K562 (cell line): ENCODE measurements around the gene KIAA1958. TPM values are rescaled to one million over a fixed set of nuclear protein-coding genes. Genes with fewer than 3 reads are reported as not detected.
A peak's percentile ranks its signal among the peaks of the same experiment; 100 is the strongest.

Experiments used
- ATAC-seq: fragments of 200-7000 bp; cut with Tn5 transposase; 3 replicates; pipeline ENCODE4 v1.9.1; 2020; ENCODE audit warnings: moderate library complexity
- BruUV-seq: library from RNA; stranded (reverse); fragments of 400-500 nt; replicated peaks from 2 replicates; lab custom pipeline; 2021; lab: Mats Ljungman, UMichigan
- CTCF ChIA-PET: fragments of 300-600 bp; formaldehyde crosslinking; extraction: SDS; loops from one replicate; lab custom pipeline; 2021; ENCODE audit warnings: low intra/inter-chr PET ratio; lab: Yijun Ruan, JAX
- POLR2A ChIA-PET: fragments of 300-600, 350-650 bp; sonication (Branson Sonifier 250); formaldehyde crosslinking; extraction: SDS; loops from one replicate; lab custom pipeline; 2021; ENCODE audit warnings: antibody characterized with exemption, inconsistent platforms; lab: Yijun Ruan, JAX
- DNase-seq, 4 experiments: peaks; one replicate each; pipeline versions ENCODE4 v3.0.0 to v3.0.0-alpha.2; 2011 to 2018; ENCODE audit warnings: low spot score in 3 of 4, mixed read lengths in 3 of 4; ENCODE audit errors: extremely low read depth in 1 of 4
- FAIRE-seq: peaks from 2 replicates; lab custom pipeline; 2011; peaks lifted over from hg19 to GRCh38; lab: Jason Lieb, UNC
- H2AFZ ChIP-seq: 2 replicates; pipeline ENCODE4 v1.6.0; 2011; ENCODE audit warnings: low read depth, low read length, control low read depth, inconsistent platforms
- H3K27ac ChIP-seq: fragments of 200-600 bp; 3 replicates; pipeline ENCODE4 v1.8.0; 2011; ENCODE audit warnings: low read depth, mild to moderate bottlenecking, control low read depth, inconsistent platforms, low read length, moderate library complexity, mixed read lengths; ENCODE audit errors: extremely low read depth
- H3K27me3 ChIP-seq, 2 experiments: fragments of 300-600 bp in 1 of 2; 2 replicates in 1 of 2; 3 replicates in 1 of 2; pipeline versions ENCODE4 v1.6.0 to v1.8.0; 2011; ENCODE audit warnings: inconsistent platforms in 2 of 2, low read length in 2 of 2, mild to moderate bottlenecking in 1 of 2, mixed read lengths in 1 of 2, moderate library complexity in 1 of 2; ENCODE audit not compliant: control insufficient read depth in 2 of 2, insufficient read depth in 2 of 2
- H3K36me3 ChIP-seq: fragments of 300-600 bp; 3 replicates; pipeline ENCODE4 v1.8.0; 2011; ENCODE audit warnings: mild to moderate bottlenecking, low read length, inconsistent platforms; ENCODE audit not compliant: control insufficient read depth, insufficient read depth
- H3K4me1 ChIP-seq, 2 experiments: fragments of 200-600 bp in 1 of 2; replicated peaks in 1 of 2; 2 replicates in 1 of 2; 3 replicates in 1 of 2; pipeline versions ENCODE4 v1.5.1 to v1.8.0; 2011; ENCODE audit warnings: inconsistent platforms in 2 of 2, low read length in 2 of 2, mild to moderate bottlenecking in 1 of 2, mixed read lengths in 1 of 2, moderate library complexity in 1 of 2; ENCODE audit not compliant: control insufficient read depth in 2 of 2, insufficient read depth in 2 of 2
- H3K4me2 ChIP-seq: 2 replicates; pipeline ENCODE4 v1.6.1; 2011; ENCODE audit warnings: low read length, control low read depth, inconsistent platforms, mixed read lengths; ENCODE audit not compliant: insufficient read depth
- H3K4me3 ChIP-seq: fragments of 200-600 bp; sonication (generic), shearing (Covaris generic); 2 replicates; pipeline ENCODE4 v1.5.1; 2016; ENCODE audit warnings: control low read depth, inconsistent platforms
- H3K79me2 ChIP-seq: fragments of 200-600 bp; 3 replicates; pipeline ENCODE4 v1.8.0; 2011; ENCODE audit warnings: low read length, inconsistent platforms; ENCODE audit not compliant: control insufficient read depth, insufficient read depth
- H3K9ac ChIP-seq, 2 experiments: 2 replicates each; pipeline versions ENCODE4 v1.6.0 to v1.6.1; 2011; ENCODE audit warnings: low read depth in 2 of 2, low read length in 2 of 2, control low read depth in 1 of 2, inconsistent platforms in 1 of 2, mild to moderate bottlenecking in 1 of 2, mixed read lengths in 1 of 2; ENCODE audit not compliant: insufficient read depth in 1 of 2
- H3K9me1 ChIP-seq: one replicate; pipeline ENCODE4 v1.6.0; 2011; ENCODE audit warnings: inconsistent platforms, mild to moderate bottlenecking, low read length, moderate library complexity; ENCODE audit not compliant: control insufficient read depth, insufficient read depth
- H3K9me3 ChIP-seq: replicated peaks from 2 replicates; pipeline ENCODE4 v1.5.1; 2011; ENCODE audit warnings: low read depth, low read length, inconsistent platforms; ENCODE audit not compliant: control insufficient read depth, insufficient read depth
- H4K20me1 ChIP-seq: replicated peaks from 2 replicates; pipeline ENCODE4 v1.6.1; 2011; ENCODE audit warnings: low read length, inconsistent platforms, mixed read lengths; ENCODE audit not compliant: control insufficient read depth, insufficient read depth
- CBFA2T2 ChIP-seq: fragments of 450-650 bp; conservative IDR thresholded peaks from 2 replicates; pipeline ENCODE4 v1.6.1; 2017; ENCODE audit warnings: mild to moderate bottlenecking
- CBFA2T3 ChIP-seq: fragments of 450-650 bp; IDR thresholded peaks from 2 replicates; pipeline ENCODE4 v1.6.1; 2017
- CC2D1A ChIP-seq: fragments of 450-650 bp; IDR thresholded peaks from 2 replicates; pipeline ENCODE4 v1.6.1; 2017; ENCODE audit warnings: mild to moderate bottlenecking
- HDAC1 ChIP-seq, 2 experiments: fragments of 450-650 bp; IDR thresholded peaks; 2 replicates each; pipeline ENCODE4 v1.6.1; 2016 to 2017; ENCODE audit warnings: inconsistent platforms in 1 of 2, mild to moderate bottlenecking in 1 of 2, moderate library complexity in 1 of 2
- PRPF4 ChIP-seq: fragments of 200-400 bp; formaldehyde crosslinking; IDR thresholded peaks from one replicate; pipeline ENCODE4 v1.6.1; 2017; ENCODE audit warnings: low read length, low read depth, mild to moderate bottlenecking; ENCODE audit not compliant: insufficient read depth, poor library complexity, severe bottlenecking
- SLC30A9 ChIP-seq: fragments of 250-450 bp; sonication (Bioruptor Pico); IDR thresholded peaks from 2 replicates; pipeline ENCODE4 v1.8.0; 2022; ENCODE audit warnings: mild to moderate bottlenecking, moderate library complexity
- TEAD4 ChIP-seq, 2 experiments: sonication (generic) in 1 of 2; formaldehyde crosslinking in 1 of 2; IDR thresholded peaks; 2 replicates each; pipeline versions ENCODE4 v1.6.1 to v1.8.0; 2012 to 2022; ENCODE audit warnings: borderline replicate concordance in 1 of 2, inconsistent platforms in 1 of 2, low read length in 1 of 2, mild to moderate bottlenecking in 1 of 2, missing genetic modification reagents in 1 of 2
- ZNF124 ChIP-seq: sonication (generic); formaldehyde crosslinking; IDR thresholded peaks from 2 replicates; pipeline ENCODE4 v1.8.1; 2022; ENCODE audit warnings: missing genetic modification reagents
- WGBS: fragments of 100-300 bp; shearing (Covaris generic); methylation state at CpG from one replicate; pipeline ENCODE4 v1.1.6; 2016; ENCODE audit warnings: low coverage, mixed read lengths; ENCODE audit not compliant: insufficient coverage; ENCODE audit errors: missing lambda C conversion rate; 5-methylcytosine and 5-hydroxymethylcytosine counted together
- in situ Hi-C: fragments of 300-500 bp; cut with MboI; formaldehyde crosslinking; loops from 4 replicates; pipeline ENCODE4 v1.15.0; 2018; ENCODE audit warnings: inconsistent platforms, mixed read lengths
- intact Hi-C: fragments of 100-400 bp; cut with micrococcal nuclease; formaldehyde crosslinking; loops from 2 replicates; pipeline ENCODE4 v1.14.2; 2022
- polyA plus RNA-seq, 8 experiments: library from polyadenylated mRNA; depleted of rRNA in 4 of 8; stranded (reverse) in 5 of 8; unstranded in 3 of 8; fragments of >200 nt; fragmentation: Nextera tagmentation in 2 of 8; fragmentation: Illumina TruSeq in 1 of 8; extraction: Ambion mirVana in 2 of 8; extraction: Trizol in 1 of 8; gene quantifications; 2 replicates each; pipeline versions ENCODE4 v1.2.1 to v1.2.3, GENCODE V29; 2011 to 2014; ENCODE audit warnings: inconsistent platforms in 1 of 8, missing spikeins in 1 of 8
- total RNA-seq, 7 experiments: library from RNA; depleted of rRNA in 6 of 7; stranded (reverse); fragments of >200 nt in 6 of 7; fragmentation: Illumina TruSeq in 2 of 7; extraction: Trizol in 2 of 7; gene quantifications; 2 replicates each; pipeline versions ENCODE4 v1.2.1 to v1.2.3, GENCODE V29; 2011 to 2021; ENCODE audit warnings: low replicate concordance in 1 of 7

Gene KIAA1958
- total and polyA plus RNA-seq, 9 of the 15 experiments (the other 6 are each of a cell fraction or from before 2014, with no cell fraction given): 1.1 to 16.0 (median 10.1) TPM

- H3K36me3 ChIP-seq: no peaks in the 10 kb centered on the region; the same call in 2 of the 3 replicates
- no peak overlapping the region for H3K27ac ChIP-seq
- H3K27me3 ChIP-seq: no peaks in the 10 kb centered on the region
- no peak for DNase-seq
- no peak for FAIRE-seq
- ATAC-seq: no peak
- H3K9me1 ChIP-seq: no peaks in the 10 kb centered on the region
- H3K9me3 ChIP-seq: no peaks in the 10 kb centered on the region
- no TSS peak for BruUV-seq
- no peak overlapping the region for H3K4me2 ChIP-seq
- TF ChIP-seq HDAC1 (IDR thresholded peaks at IDR 0.05) (0 out of 4 replicates have a peak, but pooled peaks of 1 of the 2 experiments have one; percentile 18), CC2D1A (no peak), CBFA2T3 (peak; percentile 57), CBFA2T2 (0 out of 2 replicates have a peak, but pooled peaks have one; percentile 14), TEAD4 (IDR thresholded peaks at IDR 0.05; ENCODE audit: low read length) (0 out of 2 replicates have a peak, but pooled peaks have one; percentile 12), TEAD4 (CRISPR knock-in tag; IDR thresholded peaks at IDR 0.05; ENCODE audit: borderline replicate concordance) (no peak), ZNF124 (CRISPR knock-in tag) (no peak), PRPF4 (no peak), SLC30A9 (CRISPR knock-in tag) (no peak)
- WGBS: 61% methylated on average over 6 of the region's 6 CpGs
- H3K4me3 ChIP-seq: no peak overlapping the region
- no peak overlapping the region for H2AFZ ChIP-seq
- H3K9ac ChIP-seq: peak overlapping the region in 1 of 2 experiments; percentile 6; a peak in 1 of 4 replicates
- intact Hi-C loops (no loop called here), in situ Hi-C loops (no loop called here)
- ChIA-PET POLR2A (interaction anchor here (1.6 kb wide), 1 partner anchor 15 kb away, joined by 4 read pairs; no protein-coding TSS in a partner anchor), CTCF (interaction anchor here (0.6 kb wide), 1 partner anchor 17 kb away, joined by 3 read pairs; no protein-coding TSS in a partner anchor)
- peaks cover 38% of the 10 kb centered on the region for H3K79me2 ChIP-seq
- H4K20me1 ChIP-seq: no peaks in the 10 kb centered on the region
- H3K4me1 ChIP-seq: peaks cover 15 to 17% of the 10 kb centered on the region in 2 experiments; a peak in 4 of 5 replicates
These were observed 70.1 kb downstream of the KIAA1958 start for GRCh38 chr9:112556497-112557442.
